Keratinocyte (primary cell): ENCODE data around the gene SKAP1.

ENCODE experiments used
- EZH2 ChIP-seq: IDR thresholded peaks from one replicate; pipeline ENCODE4 v1.6.1; 2012; ENCODE audit warnings: inconsistent platforms, mild to moderate bottlenecking, low read length, moderate library complexity
- TF ChIP-seq, protein P1 (sequence below), 3 experiments: IDR thresholded peaks in 1 of 3; conservative IDR thresholded peaks in 1 of 3; optimal IDR thresholded peaks in 1 of 3; 2 replicates in 2 of 3; 3 replicates in 1 of 3; pipeline versions ENCODE3 to v1.5.1; 2011; ENCODE audit warnings: low read length in 3 of 3, mild to moderate bottlenecking in 3 of 3, moderate library complexity in 2 of 3, control low read depth in 1 of 3, inconsistent platforms in 1 of 3; ENCODE audit not compliant: insufficient read depth in 2 of 3; ENCODE audit errors: extremely low read depth in 1 of 3

DNA sequence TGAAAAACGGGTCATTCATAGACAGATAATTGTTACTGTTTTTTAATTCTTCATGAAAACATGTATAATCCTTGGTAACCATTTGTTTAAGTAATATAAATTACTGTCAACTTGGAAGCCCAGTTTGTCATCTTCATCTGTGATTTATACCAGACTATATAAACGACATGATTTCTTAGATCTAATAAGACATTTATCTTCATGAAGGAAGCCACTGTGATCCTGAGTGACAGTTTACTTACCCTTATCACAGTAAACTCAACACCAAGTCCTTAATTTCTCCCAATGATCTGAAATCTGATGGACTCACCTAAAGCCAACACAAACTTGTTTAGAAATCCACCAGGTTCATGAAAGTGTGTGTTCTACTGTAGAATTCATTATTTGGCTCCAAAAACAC is 91.3 kb downstream of the SKAP1 start:
- TF ChIP-seq, protein P1, sequence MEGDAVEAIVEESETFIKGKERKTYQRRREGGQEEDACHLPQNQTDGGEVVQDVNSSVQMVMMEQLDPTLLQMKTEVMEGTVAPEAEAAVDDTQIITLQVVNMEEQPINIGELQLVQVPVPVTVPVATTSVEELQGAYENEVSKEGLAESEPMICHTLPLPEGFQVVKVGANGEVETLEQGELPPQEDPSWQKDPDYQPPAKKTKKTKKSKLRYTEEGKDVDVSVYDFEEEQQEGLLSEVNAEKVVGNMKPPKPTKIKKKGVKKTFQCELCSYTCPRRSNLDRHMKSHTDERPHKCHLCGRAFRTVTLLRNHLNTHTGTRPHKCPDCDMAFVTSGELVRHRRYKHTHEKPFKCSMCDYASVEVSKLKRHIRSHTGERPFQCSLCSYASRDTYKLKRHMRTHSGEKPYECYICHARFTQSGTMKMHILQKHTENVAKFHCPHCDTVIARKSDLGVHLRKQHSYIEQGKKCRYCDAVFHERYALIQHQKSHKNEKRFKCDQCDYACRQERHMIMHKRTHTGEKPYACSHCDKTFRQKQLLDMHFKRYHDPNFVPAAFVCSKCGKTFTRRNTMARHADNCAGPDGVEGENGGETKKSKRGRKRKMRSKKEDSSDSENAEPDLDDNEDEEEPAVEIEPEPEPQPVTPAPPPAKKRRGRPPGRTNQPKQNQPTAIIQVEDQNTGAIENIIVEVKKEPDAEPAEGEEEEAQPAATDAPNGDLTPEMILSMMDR (optimal IDR thresholded peaks at IDR 0.05 in 1 of 3, IDR thresholded peaks at IDR 0.05 in 1 of 3, conservative IDR thresholded peaks at IDR 0.05 in 1 of 3; ENCODE audit: extremely low read depth in 1 of 3, insufficient read depth in 2 of 3, low read length in 3 of 3), result no peak
- no peak for TF ChIP-seq EZH2
